Daoy (cell line): ENCODE results near the gene CYS1. TPM values are rescaled to one million over a fixed set of nuclear protein-coding genes. Genes with fewer than 3 reads are reported as not detected.
"Not testable (repeated sequence)": the region's sequence is repeated elsewhere in the genome, so short reads cannot be mapped to it uniquely, and the experiment has no call there.

ENCODE experiments used
- DNase-seq: peaks from one replicate; pipeline ENCODE4 v3.0.0-alpha.2; 2015; ENCODE audit warnings: low read depth
- total RNA-seq: library from RNA; depleted of rRNA; stranded (reverse); fragments of >200 nt; shearing (Covaris generic); gene quantifications from 2 replicates; pipeline ENCODE4 v1.2.3, GENCODE V29; 2014; rRNA removed

Gene CYS1, protein sequence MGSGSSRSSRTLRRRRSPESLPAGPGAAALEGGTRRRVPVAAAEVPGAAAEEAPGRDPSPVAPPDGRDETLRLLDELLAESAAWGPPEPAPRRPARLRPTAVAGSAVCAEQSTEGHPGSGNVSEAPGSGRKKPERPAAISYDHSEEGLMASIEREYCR
- 2.1 and 5.1 TPM in 2 replicates for total RNA-seq

DNA sequence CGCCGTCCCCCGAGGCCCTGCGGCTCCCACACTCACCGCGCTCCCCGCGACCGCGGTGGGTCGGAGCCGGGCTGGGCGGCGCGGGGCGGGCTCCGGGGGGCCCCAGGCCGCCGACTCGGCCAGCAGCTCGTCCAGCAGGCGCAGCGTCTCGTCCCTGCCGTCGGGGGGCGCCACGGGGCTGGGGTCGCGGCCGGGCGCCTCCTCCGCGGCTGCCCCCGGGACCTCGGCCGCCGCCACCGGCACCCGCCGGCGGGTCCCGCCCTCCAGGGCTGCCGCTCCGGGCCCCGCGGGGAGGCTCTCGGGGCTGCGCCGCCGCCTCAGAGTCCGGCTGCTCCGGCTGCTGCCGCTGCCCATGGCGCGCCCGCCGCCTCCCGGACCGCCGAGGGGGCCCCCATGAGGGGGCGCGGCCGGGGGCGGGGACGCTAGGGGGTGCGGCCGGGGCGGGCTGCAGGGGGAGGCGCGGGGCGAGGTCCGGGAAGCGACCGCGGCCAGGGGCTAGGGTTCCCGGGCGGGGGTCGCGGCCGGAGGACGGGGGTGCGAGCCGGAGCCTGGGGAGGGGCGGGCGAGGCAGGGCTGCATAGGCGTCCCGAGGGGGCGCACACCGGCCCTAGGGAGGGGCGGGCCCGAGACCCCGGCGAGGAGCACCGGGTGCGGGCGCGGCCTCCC is at the start of gene CYS1:
TSS of gene CYS1 (minus strand) at position 542 of the 666 bp plus-strand sequence. CDS start at position 354, 188 bp downstream.
- DNase-seq: peak; percentile 61

DNA sequence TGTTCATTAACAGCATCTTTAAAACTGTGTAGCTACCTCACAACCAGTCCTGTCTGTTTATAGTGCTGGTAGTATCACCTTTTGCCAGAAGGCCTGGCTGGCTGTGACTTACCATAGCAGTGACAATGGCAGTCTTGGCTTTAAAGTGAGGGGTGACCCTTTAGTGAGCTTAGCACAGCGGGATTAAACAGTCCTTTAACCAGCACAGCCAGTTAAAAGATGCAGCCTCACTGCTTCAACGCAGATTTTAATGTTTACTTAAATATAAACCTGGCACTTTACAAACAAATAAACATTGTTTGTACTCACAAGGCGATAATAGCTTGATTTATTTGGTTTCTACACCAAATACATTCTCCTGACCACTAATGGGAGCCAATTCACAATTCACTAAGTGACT is 49.3 kb upstream of the CYS1 start:
- DNase-seq: no peak

DNA sequence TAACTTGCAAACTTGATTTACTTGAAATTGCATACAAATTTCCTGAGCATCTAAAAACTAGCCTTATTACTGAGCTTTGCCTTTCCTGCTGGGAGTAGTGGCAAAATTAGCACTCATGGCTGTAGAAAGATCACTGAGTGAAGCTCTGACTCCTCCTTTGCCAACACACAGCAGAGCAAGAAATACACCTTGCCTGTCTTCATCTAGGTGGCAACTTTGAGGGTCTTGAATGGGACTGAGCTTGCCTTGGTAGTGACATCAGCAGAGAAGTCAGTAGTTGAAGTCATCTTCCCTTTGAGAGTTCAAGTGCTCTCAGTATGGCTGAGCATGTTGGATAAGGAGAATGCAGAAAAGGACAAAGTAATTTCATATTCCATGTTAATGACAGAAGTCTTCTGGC is 48.2 kb upstream of the CYS1 start:
- DNase-seq: no peak

DNA sequence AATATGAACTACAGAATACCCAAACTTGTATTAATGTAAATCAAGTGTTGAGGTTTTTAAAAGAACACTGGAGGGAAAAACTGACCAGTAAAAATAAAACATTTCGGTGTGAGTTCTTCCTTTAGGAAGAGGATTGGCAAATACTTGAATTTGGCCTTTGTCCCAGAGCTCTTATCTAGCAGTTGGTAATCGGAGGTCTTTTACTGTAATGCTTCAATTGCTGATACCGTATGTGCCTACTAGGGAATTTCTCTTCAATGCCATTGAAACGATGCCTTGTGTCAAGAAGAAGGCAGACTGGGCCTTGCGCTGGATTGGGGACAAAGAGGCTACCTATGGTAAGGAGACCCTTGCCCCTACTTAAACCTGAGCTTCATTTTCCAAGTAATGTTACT is 46.4 kb upstream of the CYS1 start:
- DNase-seq: no peak

DNA sequence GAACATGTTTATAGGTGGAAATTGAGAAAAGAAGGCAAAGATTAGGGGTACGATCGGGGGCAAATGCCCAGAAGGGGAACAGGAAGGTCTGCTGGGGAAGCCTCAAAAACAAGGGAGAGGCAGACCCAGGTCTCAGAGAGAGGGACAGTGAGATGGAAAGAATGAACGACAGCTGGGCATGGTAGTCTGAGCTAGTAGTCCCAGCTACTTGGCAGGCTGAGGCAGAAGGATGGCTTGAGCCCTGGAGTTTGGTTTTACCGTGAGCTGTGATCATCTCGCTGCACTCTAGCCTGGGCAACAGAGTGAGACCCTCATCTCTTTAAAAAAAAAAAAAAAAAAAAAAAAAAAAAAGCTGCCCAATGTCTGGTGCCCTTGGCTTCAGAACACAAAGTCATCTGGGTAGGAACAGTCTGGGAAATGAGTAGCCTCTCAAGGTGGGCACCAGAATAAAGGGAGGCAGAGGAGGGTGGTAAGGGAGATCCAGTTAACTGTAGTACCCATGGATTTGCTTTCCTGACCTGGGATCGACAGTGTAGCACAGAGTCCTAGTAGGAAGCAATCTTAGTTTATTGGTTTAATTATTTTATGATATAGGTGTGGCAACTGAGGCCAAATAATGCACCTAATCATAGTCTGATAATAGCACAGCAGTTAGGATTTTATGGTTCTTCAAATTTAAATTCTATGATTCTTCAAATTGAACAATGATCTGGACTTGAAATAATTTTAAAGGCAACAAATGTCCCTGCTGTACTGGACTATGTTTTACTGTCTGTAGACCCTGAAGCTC is 45.8 kb upstream of the CYS1 start:
- no peak for DNase-seq

DNA sequence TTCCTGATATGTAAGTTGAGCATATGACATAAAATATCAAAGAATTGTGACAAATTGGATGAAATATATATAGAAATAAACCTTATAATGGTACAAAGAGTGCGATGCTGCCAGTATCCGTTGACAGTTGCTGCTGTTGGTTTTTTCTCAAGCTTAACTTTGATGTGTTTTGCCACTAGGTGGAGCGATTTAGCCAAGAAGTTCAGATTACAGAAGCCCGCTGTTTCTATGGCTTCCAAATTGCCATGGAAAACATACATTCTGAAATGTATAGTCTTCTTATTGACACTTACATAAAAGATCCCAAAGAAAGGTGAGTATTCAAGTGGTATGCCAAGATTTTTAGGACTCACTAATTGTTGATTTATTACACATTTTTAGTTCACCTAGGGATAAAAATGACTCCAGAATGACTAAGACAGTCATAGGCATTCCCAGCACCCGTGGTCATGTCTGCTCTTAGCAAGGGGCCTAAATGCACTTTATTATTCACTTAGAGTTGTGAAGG is 44.4 kb upstream of the CYS1 start:
- peak; percentile 67 for DNase-seq

GRCh38 chr2:10123281-10123680 is 43.1 kb upstream of the CYS1 start:
- DNase-seq: no peak

DNA sequence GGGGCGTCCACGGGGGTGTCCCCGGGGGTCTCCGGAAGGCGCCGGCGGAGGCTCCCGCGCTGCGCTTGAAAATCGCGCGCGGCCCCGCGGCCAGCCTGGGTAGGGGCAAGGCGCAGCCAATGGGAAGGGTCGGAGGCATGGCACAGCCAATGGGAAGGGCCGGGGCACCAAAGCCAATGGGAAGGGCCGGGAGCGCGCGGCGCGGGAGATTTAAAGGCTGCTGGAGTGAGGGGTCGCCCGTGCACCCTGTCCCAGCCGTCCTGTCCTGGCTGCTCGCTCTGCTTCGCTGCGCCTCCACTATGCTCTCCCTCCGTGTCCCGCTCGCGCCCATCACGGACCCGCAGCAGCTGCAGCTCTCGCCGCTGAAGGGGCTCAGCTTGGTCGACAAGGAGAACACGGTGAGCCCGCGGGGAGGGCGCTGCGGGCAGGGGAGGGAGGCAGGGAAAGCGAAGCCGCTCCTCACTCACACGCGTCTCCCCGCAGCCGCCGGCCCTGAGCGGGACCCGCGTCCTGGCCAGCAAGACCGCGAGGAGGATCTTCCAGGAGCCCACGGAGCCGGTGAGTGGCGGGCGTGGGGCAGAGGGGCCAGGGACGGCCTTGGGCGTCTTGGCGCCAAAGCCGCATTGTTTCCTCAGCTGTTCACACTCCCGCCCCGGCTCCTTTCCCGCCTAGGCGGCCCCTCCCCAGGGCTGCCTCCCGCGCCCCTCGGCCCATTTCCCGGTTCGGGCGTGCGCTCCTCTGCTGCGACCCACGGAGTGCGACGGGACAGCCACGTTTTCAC is 42.5 kb upstream of the CYS1 start, which contains the start of gene RRM2:
TSS of gene RRM2 (plus strand) at position 240 of the 781 bp plus-strand sequence. CDS start at position 300, 60 bp downstream.
- DNase-seq: peak; percentile 99

DNA sequence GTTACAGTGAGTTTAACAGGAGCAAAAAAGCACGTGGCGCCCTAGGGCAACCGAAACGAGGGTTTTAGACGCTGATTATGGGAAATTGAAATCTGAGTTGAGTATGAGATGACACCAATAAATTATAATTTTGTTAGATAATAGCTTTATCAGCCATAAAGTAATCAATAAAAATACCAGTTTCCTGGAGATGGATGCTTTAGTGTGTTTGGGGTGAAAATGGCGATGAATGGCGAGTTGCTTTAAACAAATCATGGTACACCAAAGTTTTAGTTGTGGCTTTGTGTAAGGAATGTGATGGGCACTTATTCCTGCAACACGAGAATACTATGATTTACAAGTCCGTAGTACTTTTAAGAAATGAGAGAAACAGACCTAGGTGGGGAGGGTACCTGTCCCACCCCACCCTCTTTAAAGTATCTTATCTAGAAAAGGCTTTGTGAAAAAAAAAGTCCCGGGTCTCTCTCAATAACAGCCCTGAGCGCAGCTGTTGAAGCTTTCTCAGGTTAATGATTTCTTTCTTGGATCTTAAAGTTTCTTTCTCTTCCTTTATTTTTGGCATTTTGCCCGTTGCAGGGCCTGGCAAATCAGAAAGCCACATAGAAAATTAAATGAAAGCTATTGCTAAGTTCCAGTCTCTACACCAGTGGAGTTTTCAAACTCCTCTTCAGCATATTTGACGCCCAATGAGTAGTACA is 40.8 kb upstream of the CYS1 start:
- peak; percentile 57 for DNase-seq

DNA sequence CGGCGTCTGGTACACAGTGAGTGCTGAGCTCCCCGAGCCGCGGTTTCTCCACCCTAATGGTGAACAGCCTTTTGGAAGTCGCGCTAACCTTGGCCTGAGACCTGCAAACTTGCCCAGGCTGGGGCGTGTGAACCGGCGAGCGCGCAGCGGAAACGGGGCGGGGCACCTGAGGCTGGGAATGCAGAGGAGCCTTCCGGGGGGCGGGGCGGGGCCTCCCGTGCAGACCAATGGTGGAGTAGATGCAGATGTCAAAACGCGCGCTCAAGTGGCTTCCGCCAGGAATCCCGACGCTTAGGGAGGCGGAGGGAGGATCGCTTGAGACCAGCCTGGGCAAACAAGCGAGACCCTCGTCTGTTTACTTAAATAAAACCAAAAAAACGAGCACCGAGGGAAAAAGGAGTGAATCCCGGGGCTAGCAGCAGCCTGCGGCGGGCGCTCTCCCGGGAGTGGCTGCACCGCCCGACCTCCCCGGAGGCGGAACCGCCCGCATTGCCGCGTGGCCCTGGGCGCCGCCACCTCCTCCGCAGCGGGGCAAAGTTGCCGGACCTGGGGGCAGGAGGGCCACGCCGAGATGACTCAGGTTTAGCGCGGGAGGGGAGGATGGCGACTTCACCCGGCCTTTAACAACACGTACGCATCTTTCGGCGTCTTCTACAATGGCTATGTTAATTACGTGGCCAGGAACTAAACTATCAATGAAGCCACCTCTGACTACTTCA is 40.1 kb upstream of the CYS1 start:
- DNase-seq: peak; percentile 99

- no peak for DNase-seq
Observed at GRCh38 chr2:10119601-10120157, 39.5 kb upstream of the CYS1 start.

- no peak for DNase-seq
Observed at GRCh38 chr2:10119027-10119325, 38.8 kb upstream of the CYS1 start.

GRCh38 chr2:10109311-10109710 is 29.1 kb upstream of the CYS1 start:
- no peak for DNase-seq

GRCh38 chr2:10104906-10105305 is 24.7 kb upstream of the CYS1 start:
- DNase-seq: not testable (repeated sequence)

GRCh38 chr2:10103179-10103578 is 23.0 kb upstream of the CYS1 start:
- DNase-seq: no peak

DNA sequence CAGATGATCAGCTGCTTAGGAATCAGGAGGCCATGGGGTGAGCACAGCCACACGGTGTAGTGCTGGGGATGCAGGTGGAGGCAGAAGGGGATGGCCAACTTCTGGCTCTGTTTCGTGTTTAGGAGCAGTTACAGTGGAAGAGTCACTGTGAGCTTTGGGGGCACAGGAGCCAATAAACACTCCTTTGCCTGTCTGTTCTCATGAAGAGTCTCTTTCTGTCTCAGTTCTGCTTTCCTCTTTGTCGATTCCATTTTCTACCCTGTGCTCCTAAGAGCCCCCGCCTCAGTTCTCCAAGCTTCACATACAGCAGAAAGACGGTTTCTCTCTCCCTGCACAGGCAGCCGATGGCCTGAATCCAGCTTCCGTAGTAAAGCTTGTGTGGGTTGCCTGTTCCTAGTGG is 21.3 kb upstream of the CYS1 start:
- no peak for DNase-seq

DNA sequence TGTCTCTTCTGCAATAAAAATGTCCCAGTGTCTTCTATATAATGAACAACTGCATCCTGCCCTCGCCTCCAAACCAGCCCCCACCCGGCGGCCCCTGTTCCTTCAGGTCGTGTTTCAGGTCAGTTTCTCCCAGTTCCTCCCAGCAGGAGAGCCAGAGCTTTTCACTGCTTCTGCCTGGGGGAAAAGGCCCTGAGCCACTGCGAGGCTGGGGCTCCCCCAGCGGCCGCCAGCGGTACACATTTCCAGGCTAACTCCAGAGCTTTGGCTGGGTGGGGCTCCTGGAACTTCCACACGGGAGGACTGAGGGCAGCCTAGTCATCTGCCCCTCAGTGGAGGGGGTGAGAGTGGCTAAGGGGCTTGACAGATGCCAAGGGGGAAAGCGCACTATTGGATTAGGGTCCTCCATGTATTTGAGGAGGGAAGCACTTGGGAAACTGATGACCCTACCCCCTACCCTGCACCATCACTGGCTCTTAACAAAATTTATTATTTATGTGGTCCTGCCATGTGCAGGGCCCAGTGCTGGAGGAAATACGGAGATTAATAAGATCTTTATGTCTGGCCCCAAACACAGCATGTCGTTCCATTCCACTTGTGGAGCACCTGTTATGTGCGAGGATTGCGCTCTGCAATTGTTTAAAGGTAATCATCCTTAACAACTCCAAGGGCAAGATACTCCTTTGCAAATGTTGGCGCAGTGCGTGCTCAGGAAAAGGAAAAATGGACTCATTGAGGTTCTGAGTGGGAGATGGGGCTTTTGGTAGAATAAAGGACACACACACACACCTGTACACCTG is 17.3 kb upstream of the CYS1 start:
- peak; percentile 74 for DNase-seq

GRCh38 chr2:10096641-10097040 is 16.4 kb upstream of the CYS1 start:
- DNase-seq: no peak

DNA sequence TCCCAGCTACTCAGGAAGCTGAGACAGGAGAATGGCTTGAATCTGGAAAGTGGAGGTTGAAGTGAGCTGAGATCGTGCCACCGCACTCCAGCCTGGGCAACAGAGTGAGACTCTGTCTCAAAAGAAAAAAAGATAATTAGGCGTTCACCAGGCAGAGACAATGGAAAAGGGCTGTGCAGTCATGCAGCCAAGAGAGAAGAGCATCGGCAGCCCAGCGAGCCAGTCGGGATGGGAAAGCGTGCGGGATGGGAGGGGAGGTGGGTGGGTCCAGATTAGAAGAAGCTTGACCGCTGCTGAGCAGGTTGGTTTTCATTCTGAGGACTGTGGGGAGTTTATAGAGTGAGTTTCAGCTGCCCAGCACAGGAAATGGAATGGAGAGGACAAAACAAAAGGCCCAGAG is 15.0 kb upstream of the CYS1 start:
- DNase-seq: no peak
